ENCODE data around the gene GPR150. TPM values are rescaled to one million over a fixed set of nuclear protein-coding genes. Genes with fewer than 3 reads are reported as not detected.

GPR150 gene
- total RNA-seq, 4 donors from 2014 or later: 0.25 to 1.6 (median 0.56) TPM

DNA sequence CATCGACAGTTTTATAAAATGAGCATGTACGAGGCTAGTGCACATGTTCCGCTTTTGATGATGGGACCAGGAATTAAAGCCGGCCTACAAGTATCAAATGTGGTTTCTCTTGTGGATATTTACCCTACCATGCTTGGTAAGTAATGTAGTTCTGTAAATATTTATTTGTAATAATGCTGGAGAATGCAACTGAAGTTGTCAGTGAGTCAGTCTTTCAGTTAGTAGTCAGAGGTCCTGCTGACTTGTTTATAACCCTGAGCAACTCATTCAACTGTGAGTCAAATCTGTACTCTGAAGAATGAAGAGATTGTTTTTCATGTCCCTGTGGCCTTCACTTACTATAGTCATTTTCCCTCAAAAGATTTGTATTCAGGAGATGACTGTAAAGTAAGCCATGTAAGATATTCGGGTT lies 28.4 kb upstream of the GPR150 start:
- 91 to 95% methylated on average over 5 of the region's 5 CpGs for WGBS, 2 donors
- TF ChIP-seq POLR2A (IDR thresholded peaks at IDR 0.05): no peak
- TF ChIP-seq, protein P1, sequence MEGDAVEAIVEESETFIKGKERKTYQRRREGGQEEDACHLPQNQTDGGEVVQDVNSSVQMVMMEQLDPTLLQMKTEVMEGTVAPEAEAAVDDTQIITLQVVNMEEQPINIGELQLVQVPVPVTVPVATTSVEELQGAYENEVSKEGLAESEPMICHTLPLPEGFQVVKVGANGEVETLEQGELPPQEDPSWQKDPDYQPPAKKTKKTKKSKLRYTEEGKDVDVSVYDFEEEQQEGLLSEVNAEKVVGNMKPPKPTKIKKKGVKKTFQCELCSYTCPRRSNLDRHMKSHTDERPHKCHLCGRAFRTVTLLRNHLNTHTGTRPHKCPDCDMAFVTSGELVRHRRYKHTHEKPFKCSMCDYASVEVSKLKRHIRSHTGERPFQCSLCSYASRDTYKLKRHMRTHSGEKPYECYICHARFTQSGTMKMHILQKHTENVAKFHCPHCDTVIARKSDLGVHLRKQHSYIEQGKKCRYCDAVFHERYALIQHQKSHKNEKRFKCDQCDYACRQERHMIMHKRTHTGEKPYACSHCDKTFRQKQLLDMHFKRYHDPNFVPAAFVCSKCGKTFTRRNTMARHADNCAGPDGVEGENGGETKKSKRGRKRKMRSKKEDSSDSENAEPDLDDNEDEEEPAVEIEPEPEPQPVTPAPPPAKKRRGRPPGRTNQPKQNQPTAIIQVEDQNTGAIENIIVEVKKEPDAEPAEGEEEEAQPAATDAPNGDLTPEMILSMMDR (IDR thresholded peaks at IDR 0.05): no peak
- intact Hi-C loops (cut with DNase I; ENCODE audit: low total_unique reads): no loop called here

GRCh38 chr5:95595289-95595931 lies 24.5 kb upstream of the GPR150 start:
- H3K4me3 ChIP-seq (ENCODE audit: low read depth, poor library complexity, severe bottlenecking): no peak overlapping the region
- no peak for DNase-seq (ENCODE audit: low spot score in 2 of 2)
- 93 to 95% methylated on average over 3 of the region's 3 CpGs for WGBS, 2 donors
- intact Hi-C loops (cut with DNase I; ENCODE audit: low total_unique reads): no loop called here
- TF ChIP-seq POLR2A (IDR thresholded peaks at IDR 0.05): no peak
- TF ChIP-seq, protein P1 (IDR thresholded peaks at IDR 0.05): no peak

More for the DNA sequence above, 28.4 kb upstream of the GPR150 start:
- H3K4me3 ChIP-seq (ENCODE audit: low read depth, poor library complexity, severe bottlenecking): no peak overlapping the region
- no peak for DNase-seq (ENCODE audit: low spot score in 2 of 2)

- TF ChIP-seq, protein P1 (IDR thresholded peaks at IDR 0.05): no peak
- TF ChIP-seq POLR2A (IDR thresholded peaks at IDR 0.05): no peak
- no peak overlapping the region for H3K4me3 ChIP-seq (ENCODE audit: low read depth, poor library complexity, severe bottlenecking)
- WGBS, 2 donors: 86 to 100% methylated on average over 1 of the region's 1 CpG
- intact Hi-C loops (cut with DNase I; ENCODE audit: low total_unique reads): no loop called here
- no peak for DNase-seq (ENCODE audit: low spot score in 2 of 2)
Measured at GRCh38 chr5:95599252-95599651, 20.6 kb upstream of the GPR150 start.

DNA sequence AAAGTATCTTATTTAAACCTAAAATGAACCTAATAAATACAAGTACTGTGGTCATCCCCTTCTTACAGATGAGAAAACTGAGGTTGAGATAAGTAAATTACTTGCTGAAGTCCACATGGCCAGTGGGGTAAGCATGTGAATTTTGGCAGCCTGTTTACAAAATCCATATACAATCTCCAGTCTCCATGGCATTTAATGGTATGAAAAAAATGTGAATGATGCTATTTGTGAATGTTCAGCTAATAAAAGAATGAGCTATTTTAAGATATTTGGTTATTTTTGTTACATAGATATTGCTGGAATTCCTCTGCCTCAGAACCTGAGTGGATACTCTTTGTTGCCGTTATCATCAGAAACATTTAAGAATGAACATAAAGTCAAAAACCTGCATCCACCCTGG lies 19.3 kb upstream of the GPR150 start:
- TF ChIP-seq POLR2A (IDR thresholded peaks at IDR 0.05): no peak
- TF ChIP-seq, protein P1 (IDR thresholded peaks at IDR 0.05): no peak
- intact Hi-C loops (cut with DNase I; ENCODE audit: low total_unique reads): no loop called here
- 87 to 90% methylated on average over 1 of the region's 1 CpG for WGBS, 2 donors
- DNase-seq (ENCODE audit: low spot score in 2 of 2): no peak
- no peak overlapping the region for H3K4me3 ChIP-seq (ENCODE audit: low read depth, poor library complexity, severe bottlenecking)

GRCh38 chr5:95605786-95606185 lies 14.1 kb upstream of the GPR150 start:
- H3K4me3 ChIP-seq (ENCODE audit: low read depth, poor library complexity, severe bottlenecking): no peak overlapping the region
- no peak for DNase-seq (ENCODE audit: low spot score in 2 of 2)
- WGBS, 2 donors: 96% methylated on average over 5 of the region's 5 CpGs
- intact Hi-C loops (cut with DNase I; ENCODE audit: low total_unique reads): no loop called here
- no peak for TF ChIP-seq POLR2A (IDR thresholded peaks at IDR 0.05)
- TF ChIP-seq, protein P1 (IDR thresholded peaks at IDR 0.05): no peak

DNA sequence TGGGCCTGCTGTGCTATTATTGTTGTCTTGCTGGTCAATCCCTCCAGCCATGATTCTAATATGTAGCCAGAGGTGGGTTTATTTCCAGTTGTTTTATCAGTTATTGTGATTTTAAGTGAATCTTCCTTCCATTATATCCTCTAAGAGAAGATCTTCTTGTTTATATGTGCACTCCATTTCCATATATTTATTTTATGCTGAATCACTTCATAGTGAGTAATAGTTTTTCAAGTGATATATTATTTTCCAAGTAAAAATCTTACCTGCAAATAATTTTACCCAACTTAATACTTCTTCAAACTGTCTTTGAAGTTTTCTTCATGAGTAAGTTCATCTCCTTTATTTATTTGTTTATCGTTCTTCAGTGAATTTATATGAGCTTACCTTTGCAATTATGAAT lies 13.5 kb upstream of the GPR150 start:
- no peak overlapping the region for H3K4me3 ChIP-seq (ENCODE audit: low read depth, poor library complexity, severe bottlenecking)
- DNase-seq (ENCODE audit: low spot score in 2 of 2): no peak
- TF ChIP-seq, protein P1 (IDR thresholded peaks at IDR 0.05): no peak
- TF ChIP-seq POLR2A (IDR thresholded peaks at IDR 0.05): no peak
- WGBS, 2 donors: 94 to 95% methylated on average over 1 of the region's 1 CpG
- intact Hi-C loops (cut with DNase I; ENCODE audit: low total_unique reads): no loop called here
